NCI-H345 (cell line): ENCODE measurements around the gene ZNF648.
"Not testable (repeated sequence)": the region's sequence is repeated elsewhere in the genome, so short reads cannot be mapped to it uniquely, and the experiment has no call there.

Experiments used
- DNase-seq: peaks from one replicate; lab custom pipeline; 2025; lab: John Stamatoyannopoulos, UW

The ZNF648 gene

GRCh38 chr1:182029002-182029378 is 32.5 kb downstream of the ZNF648 start:
- DNase-seq, result no peak

- no peak for DNase-seq
Measured at GRCh38 chr1:182015360-182015759, 46.2 kb downstream of the ZNF648 start.

- not testable (repeated sequence) for DNase-seq
Measured at GRCh38 chr1:182010800-182011370, 50.6 kb downstream of the ZNF648 start.

DNA sequence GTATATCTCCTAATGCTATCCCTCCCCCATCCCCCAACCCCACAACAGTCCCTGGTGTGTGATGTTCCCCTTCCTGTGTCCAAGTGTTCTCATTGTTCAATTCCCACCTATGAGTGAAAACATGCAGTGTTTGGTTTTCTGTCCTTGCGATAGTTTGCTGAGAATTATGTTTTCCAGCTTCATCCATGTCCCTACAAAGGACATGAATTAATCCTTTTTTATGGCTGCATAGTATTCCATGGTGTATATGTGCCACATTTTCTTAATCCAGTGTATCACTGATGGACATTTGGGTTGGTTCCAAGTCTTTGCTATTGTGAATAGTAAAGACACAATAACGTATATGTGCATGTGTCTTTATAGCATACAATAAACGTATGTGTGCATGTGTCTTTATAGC is 56.1 kb downstream of the ZNF648 start:
- not testable (repeated sequence) for DNase-seq

- DNase-seq, result no peak
Measured at GRCh38 chr1:182004601-182005000, 56.9 kb downstream of the ZNF648 start.
